DOHH2 (cell line): ENCODE data around the gene POU2AF3.

Experiments used
- CTCF ChIP-seq: fragments of 200-600 bp; sonication (generic); IDR thresholded peaks from one replicate; pipeline ENCODE4 v1.5.1; 2014; ENCODE audit warnings: antibody characterized with exemption, mild to moderate bottlenecking, low read depth, low read length; ENCODE audit not compliant: poor library complexity, severe bottlenecking
- EZH2phosphoT487 ChIP-seq: fragments of 200-600 bp; sonication (generic); IDR thresholded peaks from 2 replicates; pipeline ENCODE4 v1.6.1; 2017; ENCODE audit warnings: borderline replicate concordance, mild to moderate bottlenecking, antibody characterized with exemption, low read length, moderate library complexity, mixed read lengths

GRCh38 chr11:111355101-111355500 is 56.8 kb downstream of the POU2AF3 start:
- TF ChIP-seq CTCF (no peak), EZH2phosphoT487 (no peak)
